ENCODE results near the gene EXOSC2.

DNA sequence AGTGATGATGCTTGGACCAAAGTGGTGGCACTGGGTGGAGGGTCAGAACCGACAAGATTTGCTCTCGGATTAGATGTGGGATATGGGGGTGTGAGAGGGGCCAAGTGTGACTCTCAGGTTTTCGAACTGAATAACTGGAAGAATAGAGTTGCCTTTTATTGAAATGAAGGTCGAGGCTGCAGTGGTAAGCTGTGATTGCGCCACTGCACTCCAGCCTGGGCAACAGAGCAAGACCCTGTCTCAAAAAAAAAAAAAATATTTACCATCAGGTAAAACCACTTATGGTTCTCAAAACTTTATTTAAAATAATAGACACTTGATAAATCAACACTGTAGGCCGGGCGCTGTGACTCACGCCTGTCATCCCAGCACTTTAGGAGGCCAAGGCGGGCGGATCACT is 27.2 kb downstream of the EXOSC2 start:
- TF ChIP-seq EP300 (IDR thresholded peaks at IDR 0.05) = no peak
- TF ChIP-seq, protein P1, sequence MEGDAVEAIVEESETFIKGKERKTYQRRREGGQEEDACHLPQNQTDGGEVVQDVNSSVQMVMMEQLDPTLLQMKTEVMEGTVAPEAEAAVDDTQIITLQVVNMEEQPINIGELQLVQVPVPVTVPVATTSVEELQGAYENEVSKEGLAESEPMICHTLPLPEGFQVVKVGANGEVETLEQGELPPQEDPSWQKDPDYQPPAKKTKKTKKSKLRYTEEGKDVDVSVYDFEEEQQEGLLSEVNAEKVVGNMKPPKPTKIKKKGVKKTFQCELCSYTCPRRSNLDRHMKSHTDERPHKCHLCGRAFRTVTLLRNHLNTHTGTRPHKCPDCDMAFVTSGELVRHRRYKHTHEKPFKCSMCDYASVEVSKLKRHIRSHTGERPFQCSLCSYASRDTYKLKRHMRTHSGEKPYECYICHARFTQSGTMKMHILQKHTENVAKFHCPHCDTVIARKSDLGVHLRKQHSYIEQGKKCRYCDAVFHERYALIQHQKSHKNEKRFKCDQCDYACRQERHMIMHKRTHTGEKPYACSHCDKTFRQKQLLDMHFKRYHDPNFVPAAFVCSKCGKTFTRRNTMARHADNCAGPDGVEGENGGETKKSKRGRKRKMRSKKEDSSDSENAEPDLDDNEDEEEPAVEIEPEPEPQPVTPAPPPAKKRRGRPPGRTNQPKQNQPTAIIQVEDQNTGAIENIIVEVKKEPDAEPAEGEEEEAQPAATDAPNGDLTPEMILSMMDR (IDR thresholded peaks at IDR 0.05) = no peak
